ENCODE measurements around the gene TAB3. TPM values are rescaled to one million over a fixed set of nuclear protein-coding genes. Genes with fewer than 3 reads are reported as not detected.

Gene TAB3
- total RNA-seq, 4 donors from 2014 or later: 15.6 to 32.9 (median 30.3) TPM

GRCh38 chrX:30906726-30907125 lies 17.7 kb upstream of the TAB3 start:
- H3K27me3 ChIP-seq: peaks cover 0 to 4% of the 10 kb centered on the region in 2 donors
- TF ChIP-seq EP300 (IDR thresholded peaks at IDR 0.05) (no peak), CTCF (IDR thresholded peaks at IDR 0.05) (no peak), POLR2A (IDR thresholded peaks at IDR 0.05) (no peak)
- H3K4me1 ChIP-seq: no peaks in the 10 kb centered on the region
- DNase-seq (ENCODE audit: low spot score in 2 of 2): no peak
- H3K4me3 ChIP-seq: no peak overlapping the region
- 55 to 86% methylated on average over 1 of the region's 1 CpG for WGBS, 2 donors
- no peak overlapping the region for H3K27ac ChIP-seq
- H3K9me3 ChIP-seq: no peaks in the 10 kb centered on the region
- no peaks in the 10 kb centered on the region for H3K36me3 ChIP-seq

GRCh38 chrX:30905321-30905720 lies 16.3 kb upstream of the TAB3 start:
- WGBS, 2 donors: 42 to 81% methylated on average over 1 of the region's 1 CpG
- no peaks in the 10 kb centered on the region for H3K4me1 ChIP-seq
- H3K9me3 ChIP-seq: no peaks in the 10 kb centered on the region
- no peak overlapping the region for H3K4me3 ChIP-seq
- H3K36me3 ChIP-seq: no peaks in the 10 kb centered on the region
- H3K27ac ChIP-seq: no peak overlapping the region
- TF ChIP-seq POLR2A (IDR thresholded peaks at IDR 0.05) (no peak), EP300 (IDR thresholded peaks at IDR 0.05) (no peak), CTCF (IDR thresholded peaks at IDR 0.05) (no peak)
- DNase-seq (ENCODE audit: low spot score in 2 of 2): no peak
- H3K27me3 ChIP-seq: peaks cover 0 to 4% of the 10 kb centered on the region in 2 donors

- no peak overlapping the region for H3K4me3 ChIP-seq
- no peaks in the 10 kb centered on the region for H3K36me3 ChIP-seq
- H3K27ac ChIP-seq: no peak overlapping the region
- no peak for DNase-seq (ENCODE audit: low spot score in 2 of 2)
- no peaks in the 10 kb centered on the region for H3K9me3 ChIP-seq
- H3K4me1 ChIP-seq: no peaks in the 10 kb centered on the region
- 35 to 48% methylated on average over 3 of the region's 3 CpGs for WGBS, 2 donors
- peaks cover 0 to 4% of the 10 kb centered on the region in 2 donors for H3K27me3 ChIP-seq
- TF ChIP-seq CTCF (IDR thresholded peaks at IDR 0.05) (no peak), POLR2A (IDR thresholded peaks at IDR 0.05) (no peak), EP300 (IDR thresholded peaks at IDR 0.05) (no peak)
Observed at GRCh38 chrX:30904632-30905031, 15.6 kb upstream of the TAB3 start.

GRCh38 chrX:30904186-30904585 lies 15.1 kb upstream of the TAB3 start:
- H3K36me3 ChIP-seq: no peaks in the 10 kb centered on the region
- peaks cover 0 to 4% of the 10 kb centered on the region in 2 donors for H3K27me3 ChIP-seq
- no peak for DNase-seq (ENCODE audit: low spot score in 2 of 2)
- TF ChIP-seq POLR2A (IDR thresholded peaks at IDR 0.05) (no peak), CTCF (IDR thresholded peaks at IDR 0.05) (no peak), EP300 (IDR thresholded peaks at IDR 0.05) (no peak)
- WGBS, 2 donors: 25 to 41% methylated on average over 5 of the region's 5 CpGs
- H3K4me1 ChIP-seq: no peaks in the 10 kb centered on the region
- H3K27ac ChIP-seq: no peak overlapping the region
- no peak overlapping the region for H3K4me3 ChIP-seq
- no peaks in the 10 kb centered on the region for H3K9me3 ChIP-seq

GRCh38 chrX:30900227-30900626 lies 11.2 kb upstream of the TAB3 start:
- no peak for TF ChIP-seq CTCF (IDR thresholded peaks at IDR 0.05)
- TF ChIP-seq POLR2A (IDR thresholded peaks at IDR 0.05): no peak
- no peak for TF ChIP-seq EP300 (IDR thresholded peaks at IDR 0.05)
- no peak for DNase-seq (ENCODE audit: low spot score in 2 of 2)
- Histone ChIP-seq H3K27me3 (no peaks in the 10 kb centered on the region), H3K36me3 (no peaks in the 10 kb centered on the region), H3K4me3 (no peak overlapping the region), H3K4me1 (no peaks in the 10 kb centered on the region), H3K9me3 (no peaks in the 10 kb centered on the region), H3K27ac (no peak overlapping the region)
